Astrocyte (in vitro differentiated cells and primary cell): ENCODE results near the gene PTPRN. TPM values are rescaled to one million over a fixed set of nuclear protein-coding genes. Genes with fewer than 3 reads are reported as not detected.

Experiments
- DNase-seq: peaks from one replicate; pipeline ENCODE4 v3.0.0-alpha.2; 2010; ENCODE audit warnings: low read depth
- FAIRE-seq: peaks from 2 replicates; lab custom pipeline; 2011; peaks lifted over from hg19 to GRCh38; lab: Jason Lieb, UNC
- H2AFZ ChIP-seq: 2 replicates; pipeline ENCODE4 v1.6.0; 2012; ENCODE audit warnings: low read depth, low read length, inconsistent platforms
- H3K27ac ChIP-seq: 2 replicates; pipeline ENCODE4 v1.5.1; 2011; ENCODE audit warnings: low read depth, low read length, inconsistent platforms
- H3K27me3 ChIP-seq: 2 replicates; pipeline ENCODE4 v1.6.0; 2011; ENCODE audit warnings: low read length, inconsistent platforms; ENCODE audit not compliant: insufficient read depth
- H3K36me3 ChIP-seq: 2 replicates; pipeline ENCODE4 v1.5.1; 2011; ENCODE audit warnings: low read length, inconsistent platforms; ENCODE audit not compliant: insufficient read depth
- H3K4me1 ChIP-seq: 2 replicates; pipeline ENCODE4 v1.5.1; 2011; ENCODE audit warnings: low read length, inconsistent platforms; ENCODE audit not compliant: insufficient read depth
- H3K4me2 ChIP-seq: 2 replicates; pipeline ENCODE4 v1.6.0; 2012; ENCODE audit warnings: low read length, inconsistent platforms
- H3K4me3 ChIP-seq: 2 replicates; pipeline ENCODE4 v1.5.1; 2011; ENCODE audit warnings: low read depth, mild to moderate bottlenecking, low read length, inconsistent platforms; ENCODE audit not compliant: insufficient read depth
- H3K79me2 ChIP-seq: 2 replicates; pipeline ENCODE4 v1.6.0; 2012; ENCODE audit warnings: mild to moderate bottlenecking, low read length, inconsistent platforms; ENCODE audit not compliant: insufficient read depth
- H3K9ac ChIP-seq: 2 replicates; pipeline ENCODE4 v1.6.0; 2012; ENCODE audit warnings: mild to moderate bottlenecking, low read length, inconsistent platforms
- H3K9me3 ChIP-seq: 2 replicates; pipeline ENCODE4 v1.5.1; 2012; ENCODE audit warnings: low read depth, mild to moderate bottlenecking, low read length, inconsistent platforms; ENCODE audit not compliant: insufficient read depth
- H4K20me1 ChIP-seq: 2 replicates; pipeline ENCODE4 v1.6.0; 2012; ENCODE audit warnings: low read length, inconsistent platforms; ENCODE audit not compliant: insufficient read depth
- H3K27ac Mint-ChIP-seq: one replicate; pipeline ENCODE4 v1.8.0; 2021; ENCODE audit warnings: mild to moderate bottlenecking, mixed read lengths; ENCODE audit not compliant: unreplicated experiment
- H3K27me3 Mint-ChIP-seq: one replicate; pipeline ENCODE4 v1.8.0; 2021; ENCODE audit warnings: low read depth, mixed read lengths; ENCODE audit not compliant: unreplicated experiment
- H3K36me3 Mint-ChIP-seq: one replicate; pipeline ENCODE4 v1.8.0; 2021; ENCODE audit warnings: low read depth, mixed read lengths; ENCODE audit not compliant: unreplicated experiment
- H3K4me1 Mint-ChIP-seq: one replicate; pipeline ENCODE4 v1.8.0; 2021; ENCODE audit warnings: low read depth, mixed read lengths; ENCODE audit not compliant: unreplicated experiment
- H3K4me3 Mint-ChIP-seq: one replicate; pipeline ENCODE4 v1.8.0; 2021; ENCODE audit warnings: mild to moderate bottlenecking, moderate library complexity, mixed read lengths; ENCODE audit not compliant: unreplicated experiment
- H3K9me3 Mint-ChIP-seq: one replicate; pipeline ENCODE4 v1.8.0; 2021; ENCODE audit warnings: mild to moderate bottlenecking, mixed read lengths; ENCODE audit not compliant: unreplicated experiment
- EZH2 ChIP-seq: IDR thresholded peaks from 2 replicates; pipeline ENCODE4 v1.6.1; 2012; ENCODE audit warnings: mild to moderate bottlenecking, low read length, inconsistent platforms; ENCODE audit not compliant: insufficient read depth
- total RNA-seq: library from RNA; stranded (reverse); gene quantifications from 2 replicates; pipeline ENCODE4 v1.2.1, GENCODE V29; 2021
- TF ChIP-seq, protein P1 (sequence below): IDR thresholded peaks from 2 replicates; pipeline ENCODE4 v1.5.1; 2011; ENCODE audit warnings: low read depth, mild to moderate bottlenecking, inconsistent platforms, low read length, moderate library complexity; ENCODE audit not compliant: insufficient read depth

The PTPRN gene
- total RNA-seq, 1 donor from 2014 or later = 76.6 TPM

GRCh38 chr2:219306047-219306446 is 3.2 kb downstream of the PTPRN start:
- H3K36me3 ChIP-seq = no peaks in the 10 kb centered on the region
- H3K4me1 Mint-ChIP-seq = no peaks in the 10 kb centered on the region
- H3K27ac ChIP-seq = no peak overlapping the region
- no peaks in the 10 kb centered on the region for H3K9me3 Mint-ChIP-seq
- peaks cover 6% of the 10 kb centered on the region for H4K20me1 ChIP-seq
- DNase-seq = no peak
- no peak overlapping the region for H3K27ac Mint-ChIP-seq
- H3K9ac ChIP-seq = no peak overlapping the region
- H3K4me2 ChIP-seq = no peak overlapping the region
- TF ChIP-seq, protein P1, sequence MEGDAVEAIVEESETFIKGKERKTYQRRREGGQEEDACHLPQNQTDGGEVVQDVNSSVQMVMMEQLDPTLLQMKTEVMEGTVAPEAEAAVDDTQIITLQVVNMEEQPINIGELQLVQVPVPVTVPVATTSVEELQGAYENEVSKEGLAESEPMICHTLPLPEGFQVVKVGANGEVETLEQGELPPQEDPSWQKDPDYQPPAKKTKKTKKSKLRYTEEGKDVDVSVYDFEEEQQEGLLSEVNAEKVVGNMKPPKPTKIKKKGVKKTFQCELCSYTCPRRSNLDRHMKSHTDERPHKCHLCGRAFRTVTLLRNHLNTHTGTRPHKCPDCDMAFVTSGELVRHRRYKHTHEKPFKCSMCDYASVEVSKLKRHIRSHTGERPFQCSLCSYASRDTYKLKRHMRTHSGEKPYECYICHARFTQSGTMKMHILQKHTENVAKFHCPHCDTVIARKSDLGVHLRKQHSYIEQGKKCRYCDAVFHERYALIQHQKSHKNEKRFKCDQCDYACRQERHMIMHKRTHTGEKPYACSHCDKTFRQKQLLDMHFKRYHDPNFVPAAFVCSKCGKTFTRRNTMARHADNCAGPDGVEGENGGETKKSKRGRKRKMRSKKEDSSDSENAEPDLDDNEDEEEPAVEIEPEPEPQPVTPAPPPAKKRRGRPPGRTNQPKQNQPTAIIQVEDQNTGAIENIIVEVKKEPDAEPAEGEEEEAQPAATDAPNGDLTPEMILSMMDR = no peak
- no peak for TF ChIP-seq EZH2
- peaks cover 4% of the 10 kb centered on the region for H3K4me1 ChIP-seq
- peaks cover 16% of the 10 kb centered on the region for H3K27me3 Mint-ChIP-seq
- no peak overlapping the region for H2AFZ ChIP-seq
- FAIRE-seq = no peak
- peaks cover 22% of the 10 kb centered on the region for H3K36me3 Mint-ChIP-seq
- no peaks in the 10 kb centered on the region for H3K79me2 ChIP-seq
- no peak overlapping the region for H3K4me3 Mint-ChIP-seq
- no peak overlapping the region for H3K4me3 ChIP-seq
- peaks cover 12% of the 10 kb centered on the region for H3K27me3 ChIP-seq
- no peaks in the 10 kb centered on the region for H3K9me3 ChIP-seq

- Mint-ChIP-seq H3K27ac (no peak overlapping the region), H3K4me1 (peaks cover 5% of the 10 kb centered on the region), H3K27me3 (peaks cover 19% of the 10 kb centered on the region), H3K9me3 (no peaks in the 10 kb centered on the region), H3K4me3 (no peak overlapping the region), H3K36me3 (peaks cover 24% of the 10 kb centered on the region)
- FAIRE-seq = no peak
- Histone ChIP-seq H3K9me3 (no peaks in the 10 kb centered on the region), H3K79me2 (no peaks in the 10 kb centered on the region), H3K9ac (no peak overlapping the region), H3K4me3 (no peak overlapping the region), H3K4me2 (no peak overlapping the region), H3K27me3 (peaks cover 3% of the 10 kb centered on the region), H3K27ac (no peak overlapping the region), H4K20me1 (peaks cover 6% of the 10 kb centered on the region), H3K36me3 (no peaks in the 10 kb centered on the region), H3K4me1 (peaks cover 4% of the 10 kb centered on the region), H2AFZ (no peak overlapping the region)
- DNase-seq = no peak
- TF ChIP-seq EZH2 = no peak
- TF ChIP-seq, protein P1 = no peak
Measured at GRCh38 chr2:219304223-219304622, 5.0 kb downstream of the PTPRN start.

GRCh38 chr2:219302412-219302968 is 6.7 kb downstream of the PTPRN start:
- TF ChIP-seq EZH2 = no peak
- TF ChIP-seq, protein P1 = no peak
- Histone ChIP-seq H3K27ac (no peak overlapping the region), H2AFZ (no peak overlapping the region), H3K79me2 (no peaks in the 10 kb centered on the region), H3K36me3 (no peaks in the 10 kb centered on the region), H4K20me1 (peaks cover 1% of the 10 kb centered on the region), H3K4me3 (no peak overlapping the region), H3K9ac (no peak overlapping the region), H3K4me1 (no peaks in the 10 kb centered on the region), H3K27me3 (peaks cover 3% of the 10 kb centered on the region), H3K9me3 (no peaks in the 10 kb centered on the region), H3K4me2 (no peak overlapping the region)
- Mint-ChIP-seq H3K27me3 (peaks cover 21% of the 10 kb centered on the region), H3K9me3 (no peaks in the 10 kb centered on the region), H3K4me3 (no peak overlapping the region), H3K4me1 (peaks cover 11% of the 10 kb centered on the region), H3K27ac (no peak overlapping the region), H3K36me3 (peaks cover 24% of the 10 kb centered on the region)
- DNase-seq = no peak
- FAIRE-seq = no peak
